WTC11 (cell line): ENCODE data around the gene SCUBE1.

Experiments used
- JUN ChIP-seq: sonication (generic); formaldehyde crosslinking; IDR thresholded peaks from 2 replicates; pipeline ENCODE4 v1.8.0; 2023; ENCODE audit warnings: mild to moderate bottlenecking, missing genetic modification reagents
- TF ChIP-seq, protein P1 (sequence below): sonication (generic); formaldehyde crosslinking; IDR thresholded peaks from 2 replicates; pipeline ENCODE4 v1.8.0; 2022; ENCODE audit warnings: mild to moderate bottlenecking, missing genetic modification reagents
- TF ChIP-seq, protein P2 (sequence below): fragments of 200-600 bp; IDR thresholded peaks from 2 replicates; pipeline ENCODE4 v1.8.0; 2022; ENCODE audit warnings: antibody characterized with exemption
- TF ChIP-seq, protein P3 (sequence below): sonication (generic); formaldehyde crosslinking; IDR thresholded peaks from 2 replicates; pipeline ENCODE4 v1.8.1; 2023; ENCODE audit warnings: mild to moderate bottlenecking, missing genetic modification reagents

DNA sequence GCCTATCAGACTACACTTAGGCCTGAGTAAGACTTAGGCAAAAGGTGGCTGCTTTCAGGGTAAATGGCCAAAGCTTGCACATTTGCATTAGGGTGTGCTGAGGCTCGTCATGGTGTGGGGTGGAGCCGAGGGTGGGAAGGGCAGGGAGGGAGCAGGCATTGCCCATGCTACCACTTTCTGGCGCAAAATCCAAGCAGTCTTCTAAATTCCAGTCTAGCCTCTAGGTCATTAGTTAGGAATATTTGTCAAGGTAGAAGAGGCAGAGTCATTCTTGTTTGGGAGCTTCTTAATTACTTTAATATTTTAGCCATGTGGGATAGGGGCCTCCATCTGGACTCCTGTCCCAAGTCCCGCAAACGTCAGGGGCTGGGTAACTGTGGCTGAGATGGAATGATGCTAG lies 28.6 kb downstream of the SCUBE1 start:
- TF ChIP-seq, protein P1, sequence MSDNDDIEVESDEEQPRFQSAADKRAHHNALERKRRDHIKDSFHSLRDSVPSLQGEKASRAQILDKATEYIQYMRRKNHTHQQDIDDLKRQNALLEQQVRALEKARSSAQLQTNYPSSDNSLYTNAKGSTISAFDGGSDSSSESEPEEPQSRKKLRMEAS (CRISPR knock-in tag), result no peak
- TF ChIP-seq, protein P2, sequence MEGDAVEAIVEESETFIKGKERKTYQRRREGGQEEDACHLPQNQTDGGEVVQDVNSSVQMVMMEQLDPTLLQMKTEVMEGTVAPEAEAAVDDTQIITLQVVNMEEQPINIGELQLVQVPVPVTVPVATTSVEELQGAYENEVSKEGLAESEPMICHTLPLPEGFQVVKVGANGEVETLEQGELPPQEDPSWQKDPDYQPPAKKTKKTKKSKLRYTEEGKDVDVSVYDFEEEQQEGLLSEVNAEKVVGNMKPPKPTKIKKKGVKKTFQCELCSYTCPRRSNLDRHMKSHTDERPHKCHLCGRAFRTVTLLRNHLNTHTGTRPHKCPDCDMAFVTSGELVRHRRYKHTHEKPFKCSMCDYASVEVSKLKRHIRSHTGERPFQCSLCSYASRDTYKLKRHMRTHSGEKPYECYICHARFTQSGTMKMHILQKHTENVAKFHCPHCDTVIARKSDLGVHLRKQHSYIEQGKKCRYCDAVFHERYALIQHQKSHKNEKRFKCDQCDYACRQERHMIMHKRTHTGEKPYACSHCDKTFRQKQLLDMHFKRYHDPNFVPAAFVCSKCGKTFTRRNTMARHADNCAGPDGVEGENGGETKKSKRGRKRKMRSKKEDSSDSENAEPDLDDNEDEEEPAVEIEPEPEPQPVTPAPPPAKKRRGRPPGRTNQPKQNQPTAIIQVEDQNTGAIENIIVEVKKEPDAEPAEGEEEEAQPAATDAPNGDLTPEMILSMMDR, result no peak
- TF ChIP-seq, protein P3, sequence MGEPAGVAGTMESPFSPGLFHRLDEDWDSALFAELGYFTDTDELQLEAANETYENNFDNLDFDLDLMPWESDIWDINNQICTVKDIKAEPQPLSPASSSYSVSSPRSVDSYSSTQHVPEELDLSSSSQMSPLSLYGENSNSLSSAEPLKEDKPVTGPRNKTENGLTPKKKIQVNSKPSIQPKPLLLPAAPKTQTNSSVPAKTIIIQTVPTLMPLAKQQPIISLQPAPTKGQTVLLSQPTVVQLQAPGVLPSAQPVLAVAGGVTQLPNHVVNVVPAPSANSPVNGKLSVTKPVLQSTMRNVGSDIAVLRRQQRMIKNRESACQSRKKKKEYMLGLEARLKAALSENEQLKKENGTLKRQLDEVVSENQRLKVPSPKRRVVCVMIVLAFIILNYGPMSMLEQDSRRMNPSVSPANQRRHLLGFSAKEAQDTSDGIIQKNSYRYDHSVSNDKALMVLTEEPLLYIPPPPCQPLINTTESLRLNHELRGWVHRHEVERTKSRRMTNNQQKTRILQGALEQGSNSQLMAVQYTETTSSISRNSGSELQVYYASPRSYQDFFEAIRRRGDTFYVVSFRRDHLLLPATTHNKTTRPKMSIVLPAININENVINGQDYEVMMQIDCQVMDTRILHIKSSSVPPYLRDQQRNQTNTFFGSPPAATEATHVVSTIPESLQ, result no peak
- TF ChIP-seq JUN, result no peak
